Activated CD4-positive, CD25-positive, alpha-beta regulatory T cell treated with anti-CD3 and anti-CD28 coated beads, Interleukin-2, amount 50 U/mL, for 16 hours (primary cell): ENCODE results near the gene BTBD10.
A peak's percentile ranks its signal among the peaks of the same experiment; 100 is the strongest.

ENCODE experiments used
- DNase-seq: peaks from one replicate; pipeline ENCODE4 v3.0.0-alpha.2; 2020; ENCODE audit warnings: low read depth, low spot score

Gene BTBD10

DNA sequence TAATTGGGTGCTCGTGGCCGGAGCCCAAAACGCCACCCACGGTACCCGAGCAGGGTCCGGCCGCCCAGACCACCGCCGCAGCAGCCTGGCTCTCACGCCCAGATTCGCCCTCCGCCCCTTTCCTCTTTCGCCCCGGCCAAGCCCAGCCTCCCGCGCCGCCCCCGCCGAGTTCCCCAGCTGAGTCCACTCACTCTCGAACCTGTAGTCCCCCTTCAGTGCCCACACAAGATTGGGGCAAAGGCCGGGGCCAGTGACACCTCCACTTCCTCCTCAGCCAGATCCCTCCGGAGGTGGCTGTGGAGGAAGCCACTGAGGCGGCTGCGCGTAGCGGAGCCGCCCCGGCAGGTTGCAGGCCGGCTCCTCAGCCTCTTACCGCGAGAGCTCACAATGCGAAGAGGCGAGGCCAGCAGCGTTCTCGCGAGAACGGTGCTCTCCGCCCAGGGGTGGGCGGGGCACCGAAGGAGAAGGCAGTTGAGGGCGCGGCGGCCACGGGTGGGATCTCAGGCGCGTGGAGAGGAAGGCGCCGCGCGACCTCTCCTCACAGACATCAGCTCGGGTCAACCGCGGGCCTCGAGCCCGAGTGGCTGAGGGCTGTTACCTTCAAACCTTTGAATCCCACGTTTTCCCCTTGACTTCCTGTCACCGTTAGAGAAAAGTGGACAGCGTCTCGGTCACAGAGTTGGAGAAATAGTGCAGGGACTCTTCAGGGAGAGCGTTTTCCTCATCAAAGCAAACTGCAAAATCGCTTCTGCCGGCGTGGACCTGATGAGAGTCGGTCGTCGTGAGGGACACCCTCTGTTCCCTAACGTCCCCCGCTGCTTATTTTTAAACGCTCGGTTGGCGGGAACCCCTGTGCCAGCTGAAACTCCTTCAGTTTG is at the start of gene BTBD10:
Gene BTBD10, minus strand, starts transcription at position 322 of the 878 bp plus-strand sequence. CDS start 18,098 bp downstream, outside the sequence.
- DNase-seq: peak; percentile 87

DNA sequence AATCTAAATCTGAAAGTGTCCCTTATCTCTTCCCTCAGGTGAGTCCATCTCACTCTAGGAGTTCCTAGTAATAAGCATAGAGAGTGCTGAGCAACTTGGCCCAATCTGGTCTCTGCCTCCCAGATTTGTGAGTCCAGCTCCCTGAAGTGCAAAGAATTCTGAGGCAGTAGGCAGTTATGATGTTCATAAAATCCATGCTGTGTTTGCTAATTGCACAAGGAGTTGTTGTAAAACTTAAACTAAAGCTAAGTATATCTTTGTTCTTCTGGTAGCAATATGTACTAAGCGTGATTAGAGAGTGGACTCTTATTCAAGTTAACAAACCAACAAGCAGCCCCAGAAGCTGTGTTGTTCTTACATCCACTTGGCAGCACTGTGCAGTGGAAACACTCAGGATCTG is 40.4 kb upstream of the BTBD10 start:
- DNase-seq: no peak

DNA sequence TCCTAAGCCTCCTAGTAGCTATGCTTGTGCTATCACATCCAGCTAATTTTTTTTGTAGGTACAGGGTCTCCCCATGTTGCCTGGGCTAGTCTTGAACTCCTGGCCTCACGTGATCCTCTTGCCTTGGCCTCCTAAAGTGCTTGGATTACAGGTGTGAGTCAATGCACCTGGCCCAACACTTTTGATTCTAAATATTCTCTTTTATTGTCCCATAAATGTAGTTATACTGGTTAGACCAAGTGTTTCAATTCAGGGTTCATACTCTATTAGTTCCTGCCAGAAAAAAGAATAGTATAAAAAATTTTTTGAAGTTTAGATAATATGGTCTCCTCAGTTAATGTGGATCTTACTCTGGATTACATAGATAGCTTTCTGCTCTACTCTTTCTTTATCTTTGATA is 39.5 kb upstream of the BTBD10 start:
- DNase-seq: no peak

DNA sequence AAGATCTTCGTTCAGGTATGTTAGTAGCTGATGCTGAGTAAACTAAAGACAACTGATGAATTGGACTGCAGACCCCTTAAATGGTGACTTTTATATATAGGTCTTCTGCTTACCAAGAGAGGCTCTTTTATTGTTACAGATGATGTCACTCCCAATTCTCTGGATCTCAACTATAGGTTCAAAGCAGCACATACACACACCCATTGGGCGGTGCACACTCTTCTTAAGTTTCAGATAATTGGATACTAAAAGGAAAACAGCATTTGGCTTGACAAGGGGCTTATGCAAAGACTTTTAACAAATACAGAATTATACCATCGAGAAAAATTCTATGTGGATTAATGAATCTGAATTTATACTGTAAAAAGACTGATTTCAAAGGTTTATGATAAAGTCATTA is 32.9 kb upstream of the BTBD10 start, which contains the start of gene PTH:
Gene PTH, minus strand, starts transcription at position 69 of the 400 bp plus-strand sequence. CDS start 3,142 bp downstream, outside the sequence.
- DNase-seq: no peak

DNA sequence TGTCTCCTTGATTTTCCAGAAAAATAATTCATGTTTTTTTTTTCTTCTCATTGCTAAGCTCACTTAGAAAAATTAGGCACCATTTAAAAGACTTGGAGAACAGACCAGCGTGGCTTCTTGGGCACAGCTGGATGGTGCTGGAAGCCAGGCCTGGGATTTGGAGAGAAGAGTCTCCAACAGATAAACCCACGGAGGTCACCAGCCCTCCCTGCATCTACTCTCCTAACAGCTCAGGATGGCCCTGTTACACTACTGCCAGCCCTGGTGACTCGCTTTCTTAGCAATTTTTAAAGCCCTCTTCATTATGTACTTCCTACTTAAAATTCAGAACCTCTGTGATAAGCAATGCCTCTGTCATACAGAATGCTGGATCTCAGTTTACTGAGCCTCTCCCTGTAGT is 31.0 kb upstream of the BTBD10 start:
- no peak for DNase-seq

DNA sequence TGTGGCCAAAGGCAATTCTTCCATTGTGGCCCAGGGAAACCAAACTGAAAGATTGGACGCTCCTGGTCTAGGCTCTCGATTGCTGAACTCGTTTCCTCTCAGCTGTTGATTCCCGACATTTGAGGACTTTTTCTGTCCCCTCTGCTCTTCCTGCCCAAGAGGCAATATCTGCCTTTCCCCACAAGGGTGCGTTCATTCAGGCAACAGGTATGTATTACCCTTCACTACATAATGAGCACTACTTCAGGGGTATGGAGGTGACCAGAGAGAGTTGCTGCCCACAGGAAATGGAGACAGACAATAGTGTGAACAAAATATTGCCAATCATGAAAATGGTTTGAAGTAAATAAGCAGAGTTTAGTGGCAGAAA is 24.6 kb upstream of the BTBD10 start:
- no peak for DNase-seq

DNA sequence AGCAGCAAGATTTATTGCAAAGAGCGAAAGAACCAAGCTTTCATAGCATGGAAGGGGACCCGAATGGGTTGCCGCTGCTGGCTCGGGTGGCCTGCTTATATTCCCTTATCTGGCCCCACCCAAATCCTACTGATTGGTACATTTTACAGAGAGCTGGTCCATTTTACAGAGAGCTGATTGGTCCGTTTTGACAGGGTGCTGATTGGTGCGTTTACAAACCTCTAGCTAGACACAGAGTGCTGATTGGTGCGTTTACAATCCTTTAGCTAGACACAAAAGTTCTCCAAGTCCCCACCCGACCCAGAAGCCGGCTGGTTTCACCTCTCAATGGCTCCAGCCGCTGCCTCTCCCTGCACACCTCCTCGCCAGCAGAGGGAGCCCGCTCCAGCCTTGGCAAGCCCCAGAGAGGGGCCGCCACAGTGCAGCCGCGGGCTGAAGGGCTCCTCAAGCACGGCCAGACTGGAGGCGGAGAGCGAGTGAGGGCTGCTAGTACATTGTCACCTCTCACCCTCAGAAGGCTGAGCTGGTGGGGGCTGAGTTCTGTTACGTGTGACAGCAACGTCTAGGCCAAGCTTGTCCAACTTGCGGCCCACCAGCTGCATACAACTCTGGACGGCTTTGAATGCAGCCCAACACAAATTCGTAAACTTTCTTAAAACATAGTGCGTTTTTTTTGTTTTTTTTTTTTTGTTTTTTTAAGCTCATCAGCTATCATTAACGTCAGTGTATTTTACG is 24.1 kb upstream of the BTBD10 start:
- peak; percentile 40 for DNase-seq

DNA sequence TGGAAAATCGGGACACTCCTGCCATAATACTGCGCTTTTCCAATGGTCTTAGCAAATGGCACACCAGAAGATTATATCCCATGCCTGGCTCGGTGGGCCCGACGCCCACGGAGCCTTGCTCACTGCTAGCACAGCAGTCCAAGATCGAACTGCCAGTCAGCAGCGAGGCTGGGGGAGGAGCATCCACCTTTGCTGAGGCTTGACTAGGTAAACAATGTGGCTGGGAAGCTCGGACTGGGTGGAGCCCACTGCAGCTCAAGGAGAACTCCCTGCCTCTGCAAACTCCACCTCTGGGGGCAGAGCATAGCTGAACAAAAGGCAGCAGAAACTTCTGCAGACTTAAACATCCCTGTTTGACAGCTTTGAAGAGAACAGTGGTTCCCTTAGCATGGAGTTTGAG is 17.2 kb upstream of the BTBD10 start:
- DNase-seq: no peak

DNA sequence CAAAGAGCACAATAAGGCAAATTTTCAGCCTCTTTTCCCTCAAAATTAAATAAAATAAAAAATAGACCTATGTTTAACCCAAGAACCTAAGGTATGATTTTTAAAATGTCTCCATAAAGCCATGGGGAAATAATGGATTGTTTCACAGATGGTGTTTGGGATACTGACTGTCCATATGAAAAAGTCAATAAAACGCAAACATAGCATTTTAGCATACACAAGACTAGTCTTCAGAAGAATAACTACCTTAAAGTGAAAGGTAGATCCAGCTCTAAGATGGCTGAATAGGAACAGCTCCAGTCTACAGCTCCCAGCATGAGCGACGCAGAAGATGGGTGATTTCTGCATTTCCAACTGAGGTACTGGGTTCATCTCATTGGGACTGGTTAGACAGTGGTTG is 16.7 kb upstream of the BTBD10 start:
- no peak for DNase-seq

DNA sequence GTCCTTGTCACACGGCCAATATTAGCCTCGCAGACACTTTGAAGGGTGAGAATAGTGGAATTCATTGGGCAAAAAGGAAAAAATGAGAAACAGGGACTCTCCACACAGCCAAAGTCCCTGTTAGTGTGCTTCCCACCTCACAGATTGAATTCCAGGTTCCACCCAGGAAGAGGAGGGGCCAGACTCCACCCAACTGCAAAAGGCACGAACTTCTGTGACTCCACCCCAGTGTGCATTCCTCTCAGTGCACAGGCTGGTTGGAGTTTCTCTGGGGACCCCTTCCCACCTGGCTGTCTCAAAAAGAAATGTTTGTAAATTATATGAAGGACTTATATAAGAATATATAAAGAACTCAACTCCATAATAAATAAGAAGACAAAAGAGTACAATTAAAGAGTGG is 12.1 kb upstream of the BTBD10 start:
- no peak for DNase-seq

DNA sequence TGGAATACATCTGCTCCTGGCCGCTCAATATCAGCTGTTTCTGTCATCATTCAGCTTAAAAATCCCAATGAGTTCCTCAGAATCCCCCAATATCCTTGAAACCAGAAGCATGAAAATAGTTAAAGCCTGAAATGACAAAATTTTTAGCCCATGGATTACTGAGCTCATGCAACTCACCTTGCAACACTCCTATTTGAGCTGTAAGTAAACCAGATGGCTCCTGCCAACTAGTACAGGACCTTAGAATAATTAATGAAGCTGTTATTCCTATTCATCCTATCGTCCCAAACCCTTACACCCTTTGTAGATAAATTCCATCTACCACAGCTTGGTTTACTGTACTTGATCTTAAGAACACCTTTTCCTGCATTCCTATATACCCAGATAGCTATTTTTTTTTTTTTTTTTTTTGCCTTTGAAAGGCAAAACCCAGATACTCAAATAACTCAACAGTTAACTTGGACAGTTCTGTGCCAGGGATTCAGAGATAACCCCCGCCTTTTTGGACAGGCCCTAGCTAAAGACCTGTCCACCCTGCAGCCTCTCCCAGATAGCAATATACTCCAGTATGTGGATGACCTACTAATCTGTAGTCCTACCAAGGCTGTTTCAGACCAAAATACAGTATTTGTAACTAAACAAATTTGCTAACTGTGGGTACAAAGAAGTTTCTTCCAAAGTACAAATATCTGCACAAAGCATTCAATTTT is 10.1 kb upstream of the BTBD10 start:
- DNase-seq: no peak

DNA sequence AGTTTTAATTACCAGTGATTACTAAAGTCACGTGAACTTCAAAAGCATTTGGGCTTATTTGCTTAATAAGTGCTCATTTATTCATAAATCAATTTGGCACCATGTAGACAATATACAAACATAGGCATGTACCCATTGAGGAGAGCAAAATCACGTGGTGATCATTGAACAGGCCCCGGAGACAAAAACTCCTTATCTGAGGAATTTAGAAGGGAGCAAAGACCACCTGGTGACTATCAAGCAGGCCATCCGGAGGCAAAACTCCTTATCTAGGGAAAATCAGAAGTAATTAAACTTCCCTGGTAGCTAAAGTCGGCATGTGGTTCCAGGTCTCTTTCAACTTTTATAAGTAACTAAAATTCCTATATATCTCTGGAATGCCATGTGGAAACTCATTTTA is 5.7 kb upstream of the BTBD10 start:
- DNase-seq: no peak

DNA sequence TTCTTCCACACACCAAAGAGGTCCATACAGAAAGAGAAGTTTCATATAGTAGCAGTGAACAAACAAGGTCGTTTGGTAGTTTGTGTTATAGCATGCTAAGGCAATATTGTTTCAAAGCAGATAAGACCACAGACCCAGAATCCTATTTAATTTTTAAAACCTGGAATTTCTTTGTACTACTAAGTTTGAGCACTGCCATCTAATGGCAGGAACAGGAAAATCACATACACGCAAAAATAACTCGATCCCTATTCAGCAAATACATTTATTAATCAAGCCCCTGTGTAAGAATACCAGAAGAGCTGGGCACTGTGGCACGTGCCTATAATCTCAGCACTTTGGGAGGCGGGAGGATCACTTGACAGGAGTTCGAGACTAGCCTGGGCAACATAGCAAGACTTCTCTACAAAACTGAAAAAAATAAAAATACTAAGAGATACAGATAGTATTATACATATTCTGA is 2.9 kb upstream of the BTBD10 start:
- no peak for DNase-seq

DNA sequence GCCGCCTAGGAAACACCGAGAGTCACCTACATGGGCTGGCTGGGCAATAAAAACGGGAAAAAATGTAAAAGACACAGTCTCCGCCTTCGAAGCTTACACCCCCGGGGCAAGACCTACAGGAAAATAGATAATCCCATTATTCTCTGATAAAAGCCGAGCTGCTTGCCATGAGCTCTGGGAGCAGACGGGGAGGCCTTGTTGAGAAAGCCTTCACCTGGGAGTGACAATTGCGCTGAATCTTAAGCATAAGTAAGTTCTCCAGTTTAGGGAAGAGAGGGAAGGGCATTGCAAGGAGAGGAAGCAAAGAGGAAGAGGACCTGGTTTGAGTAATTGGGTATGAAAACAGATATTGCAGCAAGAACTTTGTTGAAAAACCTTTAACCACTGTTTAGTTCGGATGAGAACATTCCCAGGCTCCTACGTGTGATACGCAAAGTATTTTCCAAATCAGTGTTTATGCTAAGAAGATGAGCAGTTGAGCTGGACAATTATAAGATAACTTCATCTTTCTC is 813 bp upstream of the BTBD10 start:
- no peak for DNase-seq

DNA sequence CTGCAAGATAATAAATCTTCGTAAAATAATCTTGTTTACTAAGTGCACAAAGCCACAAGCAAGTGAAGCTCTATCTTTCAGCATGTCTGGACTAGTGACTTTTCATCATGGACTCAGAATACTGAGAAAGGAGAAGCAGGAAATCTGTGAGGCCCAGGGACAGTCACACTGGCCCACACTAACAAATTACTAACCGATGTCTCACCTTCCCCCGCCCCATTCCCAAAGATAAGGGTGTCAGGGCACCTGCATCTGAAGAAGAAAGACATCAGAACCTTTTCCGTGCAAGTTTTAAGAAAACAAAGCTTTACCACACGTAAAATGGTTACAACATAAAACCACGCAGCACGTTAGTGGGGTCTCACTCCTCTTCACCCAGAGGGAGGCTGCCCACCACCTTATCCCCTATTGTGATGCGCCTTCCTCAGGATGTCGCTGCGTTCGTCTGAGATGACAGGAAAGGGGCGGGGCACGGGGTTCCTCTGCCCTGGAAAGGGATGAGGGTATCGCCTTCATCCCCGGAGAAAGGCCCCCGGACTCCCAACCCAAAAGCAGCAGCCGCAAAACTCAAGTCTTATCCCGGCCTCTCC is 616 bp downstream of the BTBD10 start:
- DNase-seq: peak; percentile 30

DNA sequence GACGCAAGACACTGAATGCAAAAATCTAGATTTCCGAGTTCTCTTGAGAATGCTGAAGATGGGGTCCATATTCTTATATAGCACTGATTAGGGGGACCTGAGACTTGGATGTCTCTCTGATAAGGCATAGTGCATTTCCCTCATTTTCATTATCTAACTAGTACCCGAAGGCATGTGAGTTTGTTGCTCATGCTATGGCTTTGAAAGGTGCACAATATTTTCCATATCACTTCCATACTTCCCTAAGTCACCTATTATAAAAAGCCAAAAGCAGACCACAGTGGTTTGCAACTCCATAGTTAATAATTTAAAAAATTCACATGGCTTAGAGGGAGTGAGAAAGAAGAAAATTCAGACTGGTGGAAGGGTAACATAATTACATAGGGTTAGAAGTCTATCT is 1.7 kb downstream of the BTBD10 start:
- DNase-seq: no peak

DNA sequence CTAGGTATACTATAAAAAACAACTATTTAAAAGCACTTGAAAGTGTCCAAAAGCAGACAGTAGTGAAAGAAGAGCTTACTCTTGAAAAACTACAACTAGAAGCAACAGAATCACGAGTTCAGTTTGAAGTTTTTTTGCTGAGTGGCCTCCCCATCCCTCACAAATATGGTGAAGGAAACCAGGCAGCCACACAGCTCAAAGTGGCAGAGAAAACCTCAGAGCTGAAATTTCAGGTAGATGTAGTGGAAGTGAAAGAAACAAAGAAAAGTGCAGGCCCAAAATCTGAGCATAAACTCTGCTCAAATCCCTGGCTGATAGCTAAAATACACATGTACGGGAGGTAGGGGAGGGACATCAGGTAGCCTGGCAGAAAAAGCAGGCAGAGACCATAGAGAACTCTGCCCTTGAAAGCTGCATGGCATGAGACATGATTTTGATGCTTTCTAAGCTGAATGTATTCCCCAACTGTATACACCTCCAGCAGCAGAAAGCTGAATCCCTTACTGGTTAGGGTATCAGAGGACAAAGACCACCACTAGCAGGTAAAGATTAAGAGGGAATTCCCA is 12.1 kb downstream of the BTBD10 start:
- DNase-seq: no peak

DNA sequence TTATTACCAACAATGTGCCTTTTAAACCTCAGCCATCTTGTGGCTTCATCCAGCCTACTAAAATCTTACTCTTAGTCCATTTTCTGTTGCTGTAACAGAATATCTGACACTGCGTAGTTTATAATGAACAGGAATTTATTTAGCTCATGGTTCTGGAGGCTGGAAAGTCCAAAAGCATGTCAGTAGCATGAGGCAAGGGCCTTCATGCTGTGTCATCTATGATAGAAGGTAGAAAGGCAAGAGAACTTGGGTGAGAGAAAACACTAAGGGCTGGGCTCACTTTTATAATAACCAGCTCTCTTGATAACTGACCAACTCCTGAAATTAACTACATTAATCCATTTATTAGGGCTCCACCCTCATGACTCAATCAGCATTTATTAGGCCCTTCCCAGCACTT is 13.5 kb downstream of the BTBD10 start:
- no peak for DNase-seq

DNA sequence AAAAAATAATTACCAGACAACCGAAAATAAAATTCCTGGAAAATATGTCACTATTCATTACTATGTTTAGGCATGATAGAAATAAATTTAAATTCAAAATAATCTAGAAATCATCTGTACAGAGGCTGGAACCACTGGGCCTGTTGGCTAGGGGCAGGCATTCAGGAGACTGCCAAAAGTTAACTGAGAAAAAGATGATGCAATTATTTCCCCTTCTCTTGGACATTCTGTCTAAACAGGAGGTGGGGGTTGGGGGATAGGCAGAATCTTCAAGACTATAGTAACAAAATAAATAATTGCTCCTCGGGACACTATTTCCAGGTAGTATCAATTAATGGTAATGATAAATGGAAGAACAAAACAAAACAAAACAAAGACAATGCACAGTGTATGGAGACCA is 14.1 kb downstream of the BTBD10 start:
- DNase-seq: no peak

DNA sequence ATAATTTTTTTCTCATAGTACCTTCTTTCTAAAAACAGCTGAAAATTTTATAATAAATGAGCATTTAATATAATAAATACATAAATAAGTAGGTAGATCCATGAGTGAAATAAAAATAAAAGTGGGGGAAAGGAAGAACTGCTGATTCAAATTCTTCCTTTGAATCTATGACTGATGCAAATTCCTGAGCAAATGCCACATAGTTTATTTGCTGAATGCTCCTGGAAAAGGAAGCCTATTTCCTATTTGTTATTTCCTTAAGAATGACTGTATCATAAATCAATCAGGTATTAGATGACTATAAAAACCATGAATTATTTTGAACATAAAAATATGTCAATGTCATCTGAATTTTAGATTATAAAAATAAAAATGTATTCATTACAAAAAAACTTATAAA is 16.6 kb downstream of the BTBD10 start:
- DNase-seq: no peak

DNA sequence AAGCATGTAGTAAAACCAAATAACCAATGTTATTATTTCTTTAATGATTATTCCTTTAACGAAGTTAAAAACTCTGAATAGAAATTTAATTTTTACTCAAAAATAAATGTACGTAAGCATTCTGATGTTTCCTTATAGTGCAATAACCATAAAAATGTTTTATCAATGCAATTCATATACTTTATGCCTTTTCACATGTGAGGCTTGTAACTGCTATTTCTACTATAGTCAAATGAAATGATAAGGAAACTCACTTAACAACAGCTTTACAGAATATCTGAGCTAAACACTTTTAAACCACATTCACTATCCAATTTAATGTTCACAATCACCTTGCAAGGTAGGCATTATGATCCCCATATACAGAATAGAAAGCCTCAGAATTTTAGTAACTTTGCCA is 17.4 kb downstream of the BTBD10 start:
- no peak for DNase-seq
